Loucy (cell line): ENCODE results near the gene VWA5A.

Source experiments
- H2AFZ ChIP-seq: fragments of 200-600 bp; sonication (generic); 2 replicates; pipeline ENCODE4 v1.6.0; 2016; ENCODE audit warnings: antibody characterized with exemption, mild to moderate bottlenecking, low read length, moderate library complexity
- H3F3A ChIP-seq: fragments of 200-600 bp; 2 replicates; pipeline ENCODE4 v1.6.0; 2016; ENCODE audit warnings: antibody characterized with exemption, low read depth, mild to moderate bottlenecking
- H3K27me3 ChIP-seq: fragments of 200-600 bp; sonication (generic); 2 replicates; pipeline ENCODE4 v1.6.1; 2014; ENCODE audit warnings: low read length, mild to moderate bottlenecking; ENCODE audit not compliant: insufficient read depth, poor library complexity, severe bottlenecking
- H3K36me3 ChIP-seq: fragments of 200-600 bp; sonication (generic); 2 replicates; pipeline ENCODE4 v1.6.1; 2016; ENCODE audit warnings: low read length; ENCODE audit not compliant: insufficient read depth
- H3K4me1 ChIP-seq: fragments of 200-600 bp; sonication (generic); 2 replicates; pipeline ENCODE4 v1.5.1; 2014; ENCODE audit warnings: low read length, mild to moderate bottlenecking; ENCODE audit not compliant: insufficient read depth, poor library complexity, severe bottlenecking
- H3K4me2 ChIP-seq: fragments of 200-600 bp; sonication (generic); 2 replicates; pipeline ENCODE4 v1.6.0; 2014; ENCODE audit warnings: antibody characterized with exemption, low read length, low read depth, mild to moderate bottlenecking; ENCODE audit not compliant: poor library complexity, severe bottlenecking
- H3K4me3 ChIP-seq: fragments of 200-600 bp; sonication (generic); 2 replicates; pipeline ENCODE4 v1.5.1; 2014; ENCODE audit warnings: low read length, mild to moderate bottlenecking, mixed read lengths; ENCODE audit not compliant: poor library complexity, severe bottlenecking
- H3K79me2 ChIP-seq: fragments of 200-600 bp; sonication (generic); 2 replicates; pipeline ENCODE4 v1.6.1; 2014; ENCODE audit warnings: low read length; ENCODE audit not compliant: insufficient read depth
- H3K9ac ChIP-seq: fragments of 200-600 bp; sonication (generic); 2 replicates; pipeline ENCODE4 v1.6.0; 2014; ENCODE audit warnings: mild to moderate bottlenecking, low read depth, low read length, moderate library complexity; ENCODE audit not compliant: poor library complexity, severe bottlenecking
- H3K9me2 ChIP-seq: fragments of 200-600 bp; sonication (generic); replicated peaks from 2 replicates; pipeline ENCODE4 v1.6.1; 2016; ENCODE audit warnings: low read depth, low read length, mixed read lengths
- H3K9me3 ChIP-seq: fragments of 200-600 bp; sonication (generic); 2 replicates; pipeline ENCODE4 v1.6.1; 2014; ENCODE audit warnings: mild to moderate bottlenecking, antibody characterized with exemption, low read length, low read depth; ENCODE audit not compliant: insufficient read depth
- H4K20me1 ChIP-seq: fragments of 200-600 bp; sonication (generic); 2 replicates; pipeline ENCODE4 v1.6.0; 2014; ENCODE audit warnings: antibody characterized with exemption, low read length, mild to moderate bottlenecking; ENCODE audit not compliant: insufficient read depth, poor library complexity, severe bottlenecking
- EZH2phosphoT487 ChIP-seq: fragments of 200-600 bp; IDR thresholded peaks from 2 replicates; pipeline ENCODE4 v1.6.1; 2018; ENCODE audit warnings: antibody characterized with exemption, mild to moderate bottlenecking, moderate library complexity, borderline replicate concordance
- TF ChIP-seq, protein P1 (sequence below): fragments of 200-600 bp; sonication (generic); conservative IDR thresholded peaks from 2 replicates; pipeline ENCODE4 v1.5.1; 2014; ENCODE audit warnings: mild to moderate bottlenecking, antibody characterized with exemption, low read length

VWA5A gene

DNA sequence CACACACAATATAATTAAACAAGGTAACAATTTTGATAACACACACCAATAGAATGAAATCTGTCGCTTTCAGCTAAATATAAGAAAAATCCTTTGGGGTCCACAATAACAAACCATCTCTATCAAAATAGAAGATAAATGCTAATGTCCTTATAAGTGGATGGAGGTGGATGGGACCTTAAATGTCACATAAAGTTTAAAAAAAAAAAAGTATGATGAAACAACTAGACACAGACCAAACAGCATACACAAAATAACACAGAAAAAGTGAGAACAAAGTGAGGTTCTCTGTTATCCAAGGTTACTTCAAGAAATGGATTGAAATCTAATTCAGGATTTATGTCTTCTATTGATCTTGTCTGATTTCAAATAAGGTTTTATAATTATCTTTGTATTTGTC is 57.3 kb downstream of the VWA5A start:
- H3K79me2 ChIP-seq, result no peaks in the 10 kb centered on the region
- H3K27me3 ChIP-seq, result no peaks in the 10 kb centered on the region
- H3K4me1 ChIP-seq, result no peaks in the 10 kb centered on the region
- H3K9me3 ChIP-seq, result no peaks in the 10 kb centered on the region
- H3K4me2 ChIP-seq, result no peak overlapping the region
- H3K9me2 ChIP-seq, result no peaks in the 10 kb centered on the region
- H3K36me3 ChIP-seq, result no peaks in the 10 kb centered on the region
- H3F3A ChIP-seq, result no peaks in the 10 kb centered on the region
- H3K9ac ChIP-seq, result no peak overlapping the region
- TF ChIP-seq EZH2phosphoT487, result no peak
- TF ChIP-seq, protein P1, sequence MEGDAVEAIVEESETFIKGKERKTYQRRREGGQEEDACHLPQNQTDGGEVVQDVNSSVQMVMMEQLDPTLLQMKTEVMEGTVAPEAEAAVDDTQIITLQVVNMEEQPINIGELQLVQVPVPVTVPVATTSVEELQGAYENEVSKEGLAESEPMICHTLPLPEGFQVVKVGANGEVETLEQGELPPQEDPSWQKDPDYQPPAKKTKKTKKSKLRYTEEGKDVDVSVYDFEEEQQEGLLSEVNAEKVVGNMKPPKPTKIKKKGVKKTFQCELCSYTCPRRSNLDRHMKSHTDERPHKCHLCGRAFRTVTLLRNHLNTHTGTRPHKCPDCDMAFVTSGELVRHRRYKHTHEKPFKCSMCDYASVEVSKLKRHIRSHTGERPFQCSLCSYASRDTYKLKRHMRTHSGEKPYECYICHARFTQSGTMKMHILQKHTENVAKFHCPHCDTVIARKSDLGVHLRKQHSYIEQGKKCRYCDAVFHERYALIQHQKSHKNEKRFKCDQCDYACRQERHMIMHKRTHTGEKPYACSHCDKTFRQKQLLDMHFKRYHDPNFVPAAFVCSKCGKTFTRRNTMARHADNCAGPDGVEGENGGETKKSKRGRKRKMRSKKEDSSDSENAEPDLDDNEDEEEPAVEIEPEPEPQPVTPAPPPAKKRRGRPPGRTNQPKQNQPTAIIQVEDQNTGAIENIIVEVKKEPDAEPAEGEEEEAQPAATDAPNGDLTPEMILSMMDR, result no peak
- H3K4me3 ChIP-seq, result no peak overlapping the region
- no peaks in the 10 kb centered on the region for H4K20me1 ChIP-seq
- no peak overlapping the region for H2AFZ ChIP-seq

DNA sequence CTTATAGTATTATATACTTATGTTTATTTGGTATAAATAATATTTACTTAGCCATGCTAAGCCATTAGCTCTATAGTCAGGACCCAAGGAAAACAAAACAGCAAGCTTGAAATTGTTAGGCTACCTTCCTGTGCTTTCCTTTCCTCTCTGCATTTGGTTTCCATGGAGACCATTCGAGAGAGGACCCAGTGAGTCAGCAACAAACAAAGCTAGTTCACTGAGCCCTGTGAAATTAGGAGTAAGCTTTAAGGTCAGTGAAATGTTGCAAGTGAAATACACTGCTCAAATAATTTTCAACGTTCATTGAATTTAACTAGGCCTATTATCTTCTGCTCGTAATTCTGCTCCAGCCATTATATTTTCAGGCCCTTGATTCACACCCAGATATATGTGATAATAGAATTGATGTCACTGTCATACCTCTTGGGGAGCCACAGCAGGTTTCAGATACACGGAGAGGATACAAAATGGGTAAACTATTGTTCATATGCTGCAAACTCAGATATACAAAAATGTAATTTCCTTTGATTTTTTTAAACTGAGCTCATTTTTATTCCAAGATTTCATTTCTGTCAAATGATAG is 58.8 kb downstream of the VWA5A start:
- TF ChIP-seq, protein P1, result no peak
- no peak for TF ChIP-seq EZH2phosphoT487
- Histone ChIP-seq H3F3A (no peaks in the 10 kb centered on the region), H3K36me3 (no peaks in the 10 kb centered on the region), H3K4me1 (no peaks in the 10 kb centered on the region), H3K27me3 (no peaks in the 10 kb centered on the region), H3K4me2 (no peak overlapping the region), H4K20me1 (no peaks in the 10 kb centered on the region), H3K9ac (no peak overlapping the region), H3K9me3 (no peaks in the 10 kb centered on the region), H3K9me2 (no peaks in the 10 kb centered on the region), H2AFZ (no peak overlapping the region), H3K4me3 (no peak overlapping the region), H3K79me2 (no peaks in the 10 kb centered on the region)

DNA sequence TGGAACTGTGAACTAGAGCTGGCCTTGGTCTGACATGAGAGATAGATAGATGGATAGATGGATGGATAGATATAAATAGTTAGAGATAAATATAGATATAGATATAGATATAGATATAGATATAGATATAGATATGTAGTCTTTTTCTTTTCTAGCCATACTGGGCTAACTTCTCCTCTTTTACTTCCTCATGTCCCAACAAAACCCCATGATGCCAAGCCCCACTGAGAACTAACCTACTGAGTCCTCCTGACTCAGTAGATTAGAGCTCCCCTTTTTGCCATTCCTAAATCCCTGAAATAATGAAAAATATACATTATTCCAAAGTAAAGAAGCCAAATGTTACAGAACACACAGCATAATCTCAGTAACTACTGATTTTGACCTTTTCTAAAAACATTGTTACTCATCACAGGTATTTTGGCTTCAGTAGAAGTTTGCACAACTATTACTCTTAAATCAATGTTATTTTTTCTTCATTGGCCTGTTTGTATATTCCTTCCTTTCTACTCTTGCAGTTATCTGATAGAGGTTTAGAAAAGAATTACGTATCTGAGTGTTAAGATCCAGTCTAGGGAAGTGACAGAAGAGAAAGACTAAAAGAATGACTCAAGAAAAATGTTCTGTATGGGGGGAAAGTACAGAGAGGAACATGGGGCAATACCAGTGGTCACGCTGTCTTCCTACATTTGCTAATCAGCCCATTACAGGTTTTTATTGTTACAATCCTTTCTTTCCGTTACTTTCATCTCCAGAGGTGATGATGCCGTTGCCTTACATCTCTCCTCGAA is 61.9 kb downstream of the VWA5A start:
- H4K20me1 ChIP-seq, result no peaks in the 10 kb centered on the region
- H3K79me2 ChIP-seq, result no peaks in the 10 kb centered on the region
- no peak overlapping the region for H3K4me3 ChIP-seq
- no peak overlapping the region for H3K9ac ChIP-seq
- no peaks in the 10 kb centered on the region for H3K36me3 ChIP-seq
- no peak overlapping the region for H2AFZ ChIP-seq
- TF ChIP-seq, protein P1, result no peak
- no peak for TF ChIP-seq EZH2phosphoT487
- H3K4me1 ChIP-seq, result no peaks in the 10 kb centered on the region
- H3K4me2 ChIP-seq, result no peak overlapping the region
- no peaks in the 10 kb centered on the region for H3K9me2 ChIP-seq
- H3K9me3 ChIP-seq, result no peaks in the 10 kb centered on the region
- H3F3A ChIP-seq, result no peaks in the 10 kb centered on the region
- no peaks in the 10 kb centered on the region for H3K27me3 ChIP-seq
